Nucleus accumbens (tissue), 56 donors: ENCODE measurements around the gene GPATCH2L.

Source experiments
- DNase-seq, 56 donors: peaks; one replicate each; lab custom pipeline; 2025; lab: John Stamatoyannopoulos, UW

The GPATCH2L gene

GRCh38 chr14:76135722-76136121 is 16.0 kb upstream of the GPATCH2L start:
- no peak for DNase-seq

GRCh38 chr14:76136476-76137110 is 15.1 kb upstream of the GPATCH2L start:
- DNase-seq, result no peak

- no peak for DNase-seq
Measured at GRCh38 chr14:76138119-76138757, 13.5 kb upstream of the GPATCH2L start.

DNA sequence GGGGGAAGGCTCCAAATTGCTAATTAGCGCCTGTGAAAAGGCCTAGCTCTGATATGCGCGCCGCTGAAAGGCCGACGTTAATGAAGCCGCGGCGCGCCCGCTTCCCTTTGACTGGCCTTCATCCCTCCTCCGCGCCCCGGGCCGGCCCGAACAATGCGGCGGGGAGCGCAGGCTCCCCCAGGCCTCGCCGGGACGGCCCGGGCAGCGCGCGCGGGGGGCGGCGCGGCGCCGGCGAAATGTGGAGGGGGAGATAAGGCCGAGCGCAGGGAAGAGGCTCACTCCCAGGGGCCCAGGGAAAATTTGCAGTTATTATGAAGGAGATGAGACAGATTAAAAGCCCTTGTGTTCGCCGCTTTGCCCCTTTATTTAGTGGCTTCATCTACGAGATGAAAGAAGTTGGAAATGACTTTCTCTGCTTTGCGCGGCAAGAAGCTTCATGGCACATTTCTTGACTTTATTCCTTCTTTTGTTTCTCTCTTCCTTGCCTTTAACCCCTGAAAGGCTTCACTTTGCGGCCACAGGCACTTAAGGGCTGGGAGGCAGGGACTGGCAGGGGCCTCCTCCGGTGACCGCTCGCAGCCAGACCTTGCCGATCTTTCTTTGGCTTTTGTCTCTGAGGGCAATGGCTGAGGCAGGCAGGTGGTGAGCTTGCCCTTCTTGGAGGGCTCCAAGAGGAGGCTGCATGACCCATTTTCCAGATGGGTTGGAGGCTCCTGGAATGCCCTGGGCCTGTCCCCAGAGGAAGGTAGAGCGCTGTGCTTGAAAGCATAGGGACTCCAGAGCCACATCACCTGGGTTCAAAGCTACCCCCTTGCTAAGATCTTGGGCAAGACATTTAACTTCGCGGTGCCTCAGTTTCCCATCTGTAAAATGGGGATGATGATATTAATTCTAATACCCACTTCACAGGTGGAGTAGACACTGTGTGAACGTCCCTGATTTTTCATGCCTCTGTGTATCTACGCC is 12.7 kb upstream of the GPATCH2L start:
- DNase-seq, result peak in 2 of 56 donors; percentile 4 to 14

DNA sequence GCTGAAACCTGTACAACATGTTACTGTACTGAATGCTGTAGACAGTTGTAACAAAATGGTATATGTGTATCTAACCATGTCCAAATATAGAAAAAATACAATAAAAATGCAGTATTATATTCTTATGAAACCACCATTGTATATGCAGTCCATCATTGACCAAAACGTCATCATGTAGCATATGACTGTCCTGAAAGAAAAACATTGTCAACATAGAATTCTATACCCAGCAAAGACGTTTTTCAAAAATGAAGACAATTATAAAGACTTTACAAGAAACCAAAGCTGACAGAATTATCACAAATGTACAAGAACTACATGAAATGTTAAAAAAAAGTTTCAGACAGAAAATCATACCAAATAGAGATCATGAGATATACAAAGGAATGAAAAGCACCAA is 8.1 kb upstream of the GPATCH2L start:
- no peak for DNase-seq

DNA sequence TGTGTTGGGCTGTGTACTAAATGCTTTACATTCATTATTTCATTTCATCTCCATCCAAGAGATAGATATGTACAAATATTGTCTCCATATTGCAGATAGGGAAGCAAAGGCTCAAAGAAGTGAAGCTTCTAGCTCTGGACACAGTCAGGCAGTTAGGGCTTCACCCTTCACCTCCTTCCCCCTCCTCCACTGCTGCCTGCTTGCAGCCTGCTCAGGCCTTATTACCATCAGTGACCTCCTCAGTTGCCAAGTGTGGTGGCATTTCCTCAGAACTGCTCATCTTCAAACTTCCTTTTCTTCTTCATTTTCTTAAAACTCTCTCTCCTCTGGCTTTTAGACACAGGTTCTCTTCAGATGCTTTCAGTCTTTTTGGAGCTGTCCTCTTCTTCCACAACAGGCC is 4.7 kb upstream of the GPATCH2L start:
- no peak for DNase-seq

DNA sequence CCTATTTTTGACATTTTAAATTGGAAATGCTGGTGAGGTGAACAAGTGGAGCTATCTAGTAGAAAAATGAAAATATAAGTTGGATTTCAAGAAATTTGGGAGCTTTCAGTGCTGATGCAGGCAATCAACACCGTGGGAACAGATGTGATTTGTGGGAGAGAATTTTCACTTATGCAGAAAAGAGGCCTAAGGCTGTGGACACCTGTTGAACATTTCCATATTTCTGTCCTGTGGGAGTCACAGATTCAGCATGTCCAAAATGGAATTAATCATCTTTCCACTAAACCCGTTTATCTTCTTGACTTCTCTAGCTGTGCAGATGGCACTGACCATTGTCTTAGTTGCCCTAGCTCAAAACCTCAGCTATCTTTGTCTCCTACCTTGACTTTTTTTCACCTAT is 2.5 kb upstream of the GPATCH2L start:
- no peak for DNase-seq

GRCh38 chr14:76152333-76152681 is 585 bp downstream of the GPATCH2L start:
- peak in 37 of 56 donors; percentile 3 to 46 (median 30) for DNase-seq

GRCh38 chr14:76153919-76154318 is 2.2 kb downstream of the GPATCH2L start:
- DNase-seq, result no peak

DNA sequence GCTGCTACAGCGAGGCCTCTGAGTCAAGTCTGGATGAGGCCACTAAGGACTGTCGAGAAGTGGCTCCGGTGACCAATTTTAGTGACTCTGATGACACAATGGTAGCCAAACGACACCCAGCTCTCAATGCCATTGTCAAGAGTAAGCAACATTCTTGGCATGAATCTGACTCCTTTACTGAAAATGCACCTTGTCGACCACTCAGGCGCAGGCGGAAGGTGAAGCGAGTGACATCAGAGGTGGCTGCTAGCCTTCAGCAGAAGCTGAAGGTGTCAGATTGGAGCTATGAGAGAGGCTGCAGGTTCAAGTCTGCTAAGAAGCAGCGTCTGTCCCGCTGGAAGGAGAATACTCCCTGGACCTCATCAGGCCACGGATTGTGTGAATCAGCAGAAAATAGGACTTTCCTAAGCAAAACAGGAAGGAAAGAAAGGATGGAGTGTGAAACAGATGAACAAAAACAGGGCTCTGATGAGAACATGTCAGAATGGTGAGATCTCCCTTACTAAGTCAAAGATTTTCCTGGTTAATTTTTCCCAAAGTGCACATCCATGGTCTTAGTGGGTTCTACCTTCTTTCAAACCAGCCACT is 2.9 kb downstream of the GPATCH2L start:
- no peak for DNase-seq

DNA sequence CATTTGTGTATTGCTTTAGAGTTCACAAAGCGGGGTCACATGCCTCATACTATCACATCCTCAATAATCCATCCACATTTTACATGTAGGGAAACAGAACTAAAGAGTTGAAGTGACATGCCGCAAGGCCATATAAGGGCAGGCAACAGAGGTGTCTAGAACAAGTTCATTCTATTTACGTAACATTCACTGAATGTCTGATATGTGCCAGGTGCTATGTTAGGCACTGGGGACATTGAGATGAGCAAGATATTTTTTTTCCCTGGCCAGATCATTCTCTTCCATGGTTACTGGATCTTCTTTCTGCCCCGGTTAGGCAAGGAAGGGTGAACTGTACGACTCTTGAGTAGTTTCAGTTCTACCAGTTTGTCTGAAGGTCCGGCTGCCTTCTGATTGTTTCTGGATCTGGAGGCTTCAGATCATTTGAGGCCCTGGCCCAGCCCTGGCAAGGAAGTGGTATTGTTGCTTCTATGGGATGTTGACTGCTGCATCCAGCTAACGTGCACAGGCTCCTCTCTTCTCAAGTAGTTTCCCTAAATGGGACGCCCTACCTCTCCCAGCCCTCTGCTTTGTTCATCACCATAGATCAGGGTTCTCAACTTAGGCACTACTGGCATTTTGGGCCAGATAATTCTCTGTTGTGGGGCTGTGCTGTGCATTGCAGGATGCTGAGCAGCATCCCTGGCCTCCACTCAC is 12.1 kb downstream of the GPATCH2L start:
- DNase-seq, result no peak

DNA sequence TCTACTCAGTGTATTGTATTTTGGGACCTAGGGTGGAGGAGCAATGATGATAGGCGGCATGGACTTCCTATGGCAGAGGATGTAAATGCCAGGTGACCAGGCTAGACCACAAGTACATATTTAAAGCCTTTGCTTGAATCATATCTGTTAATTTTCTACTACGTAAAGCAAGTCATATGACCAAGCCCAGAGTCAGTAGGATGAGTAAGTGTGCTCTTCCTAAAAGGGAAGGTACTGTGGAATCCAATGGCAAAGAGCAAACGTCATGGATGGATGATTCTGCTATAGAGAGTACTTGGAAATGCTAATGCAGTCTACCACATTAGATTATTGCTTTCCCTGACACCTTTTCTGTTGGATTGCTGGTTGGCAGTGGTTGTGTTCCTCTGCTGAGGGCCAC is 16.8 kb downstream of the GPATCH2L start:
- DNase-seq, result no peak

GRCh38 chr14:76169776-76170175 is 18.1 kb downstream of the GPATCH2L start:
- no peak for DNase-seq

- no peak for DNase-seq
Measured at GRCh38 chr14:76174982-76175381, 23.3 kb downstream of the GPATCH2L start.

DNA sequence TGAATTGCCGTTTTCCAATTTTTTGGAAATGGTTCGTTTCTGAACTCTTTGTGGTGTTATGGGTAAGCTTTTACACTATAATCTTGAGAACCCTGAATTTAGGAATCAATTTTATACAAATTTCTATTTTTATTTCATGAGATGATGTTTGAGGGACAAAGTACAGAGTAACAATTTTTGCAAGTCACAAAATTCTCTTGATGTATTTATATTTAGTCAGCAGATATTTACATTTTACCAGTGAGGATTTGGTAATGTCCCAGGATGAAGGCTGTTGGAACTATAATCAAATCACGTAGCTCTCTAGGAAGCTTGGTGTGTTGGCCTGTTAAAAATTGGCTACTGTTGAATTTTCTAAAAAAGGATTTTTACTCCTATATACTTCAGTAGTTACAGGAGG is 24.2 kb downstream of the GPATCH2L start:
- DNase-seq, result no peak

GRCh38 chr14:76181546-76181945 is 29.8 kb downstream of the GPATCH2L start:
- no peak for DNase-seq

- DNase-seq, result no peak
Measured at GRCh38 chr14:76186308-76187027, 34.7 kb downstream of the GPATCH2L start.

DNA sequence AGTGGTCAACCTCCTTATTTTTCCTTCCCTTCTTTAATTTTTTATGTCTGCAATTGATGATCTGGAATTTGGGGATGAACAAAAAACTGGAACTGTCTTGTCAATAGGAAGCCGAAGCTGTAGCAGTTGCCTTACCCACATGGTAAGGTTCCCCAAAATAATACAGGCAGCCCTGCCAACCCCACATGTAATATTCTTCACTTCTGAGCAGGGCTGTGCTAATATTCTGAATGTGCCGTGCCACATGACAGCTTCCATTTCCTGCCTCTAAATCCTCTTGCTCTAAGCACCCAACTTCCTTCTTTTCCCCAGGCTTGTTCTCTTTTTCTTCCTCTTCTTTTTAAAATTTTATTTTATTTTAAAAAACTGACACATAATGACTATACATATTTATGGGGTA is 39.6 kb downstream of the GPATCH2L start:
- peak in 9 of 56 donors; percentile 0 to 13 (median 3) for DNase-seq

- no peak for DNase-seq
Measured at GRCh38 chr14:76193696-76194095, 42.0 kb downstream of the GPATCH2L start.

GRCh38 chr14:76194327-76194726 is 42.6 kb downstream of the GPATCH2L start:
- DNase-seq, result no peak
